A673 (cell line): ENCODE results near the gene PRRT4.

ENCODE experiments used
- CTCF ChIP-seq: fragments of 300-800, 200-600 bp; sonication (generic); conservative IDR thresholded peaks from 2 replicates; pipeline ENCODE4 v1.5.1; 2017; ENCODE audit warnings: low read depth, mild to moderate bottlenecking, antibody characterized with exemption, low read length, moderate library complexity, mixed read lengths
- EZH2 ChIP-seq: fragments of 200-600 bp; sonication (generic); IDR thresholded peaks from 2 replicates; pipeline ENCODE4 v1.6.1; 2017; ENCODE audit warnings: borderline replicate concordance, low read depth, mild to moderate bottlenecking, mixed read lengths, antibody characterized with exemption, low read length; ENCODE audit not compliant: poor library complexity, severe bottlenecking

- no peak for TF ChIP-seq CTCF
- TF ChIP-seq EZH2, result no peak
These were observed 40.5 kb downstream of the PRRT4 start for GRCh38 chr7:128321044-128321422.
